GDM1 (cell line): ENCODE data around the gene KPNA3.

ENCODE experiments used
- DNase-seq: peaks from one replicate; lab custom pipeline; 2025; lab: John Stamatoyannopoulos, UW

The KPNA3 gene

DNA sequence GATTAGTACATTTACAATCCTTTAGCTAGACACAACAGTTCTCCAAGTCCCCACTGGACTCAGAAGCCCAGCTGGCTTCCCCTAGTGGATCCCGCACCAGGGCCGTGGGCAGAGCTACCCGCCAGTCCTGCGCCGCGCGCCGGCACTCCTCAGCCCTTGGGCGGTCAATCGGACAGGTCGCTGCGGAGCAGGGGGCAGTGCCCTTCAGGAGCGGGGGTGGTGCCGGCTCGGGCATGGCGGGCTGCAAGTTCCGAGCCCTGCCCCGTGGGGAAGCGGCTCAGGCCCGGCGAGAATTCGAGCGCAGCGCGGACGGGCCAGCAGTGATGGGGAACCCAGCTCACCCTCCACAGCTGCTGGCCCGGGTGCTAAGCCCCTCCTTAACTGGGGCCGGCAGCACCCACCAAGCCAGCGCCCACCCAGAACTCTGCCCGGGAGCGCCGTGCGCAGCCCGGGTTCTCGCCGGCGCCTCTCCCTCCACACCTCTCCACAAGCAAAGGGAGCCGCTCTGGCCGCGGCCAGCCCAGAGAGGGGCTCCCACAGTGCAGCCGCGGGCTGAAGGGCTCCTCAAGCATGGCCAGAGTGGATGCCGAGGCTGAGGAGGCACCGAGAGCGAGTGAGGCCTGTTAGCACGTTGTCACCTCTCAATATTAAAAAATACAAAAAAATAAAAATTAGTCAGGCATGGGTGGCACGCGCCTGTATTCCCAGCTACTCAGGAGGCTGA, 114.1 kb downstream of the KPNA3 start:
- DNase-seq = no peak

GRCh38 chr13:49676581-49677298, 115.7 kb downstream of the KPNA3 start:
- no peak for DNase-seq

GRCh38 chr13:49670828-49671227, 121.7 kb downstream of the KPNA3 start:
- no peak for DNase-seq

- peak; percentile 43 for DNase-seq
Observed at GRCh38 chr13:49669735-49670309, 122.7 kb downstream of the KPNA3 start.

DNA sequence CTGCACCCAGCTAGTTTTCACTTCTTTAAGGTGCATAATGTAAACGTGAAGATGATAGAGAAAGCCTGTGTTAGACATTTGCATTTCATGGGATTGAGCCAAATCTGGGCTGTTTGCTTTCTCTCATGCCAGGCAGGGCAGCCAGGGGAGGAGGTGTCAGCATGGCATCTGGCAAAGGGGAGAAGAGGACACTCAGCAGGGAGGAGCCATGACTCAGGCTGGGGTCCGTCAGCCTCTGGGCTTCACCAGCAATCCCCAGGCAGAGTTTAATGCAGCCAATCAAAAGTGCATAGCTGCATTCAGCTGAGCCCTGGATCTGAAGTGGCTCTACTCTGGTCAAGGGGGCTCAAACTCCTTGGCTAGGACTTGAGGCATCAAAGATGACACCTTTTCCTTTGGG, 124.7 kb downstream of the KPNA3 start:
- no peak for DNase-seq

DNA sequence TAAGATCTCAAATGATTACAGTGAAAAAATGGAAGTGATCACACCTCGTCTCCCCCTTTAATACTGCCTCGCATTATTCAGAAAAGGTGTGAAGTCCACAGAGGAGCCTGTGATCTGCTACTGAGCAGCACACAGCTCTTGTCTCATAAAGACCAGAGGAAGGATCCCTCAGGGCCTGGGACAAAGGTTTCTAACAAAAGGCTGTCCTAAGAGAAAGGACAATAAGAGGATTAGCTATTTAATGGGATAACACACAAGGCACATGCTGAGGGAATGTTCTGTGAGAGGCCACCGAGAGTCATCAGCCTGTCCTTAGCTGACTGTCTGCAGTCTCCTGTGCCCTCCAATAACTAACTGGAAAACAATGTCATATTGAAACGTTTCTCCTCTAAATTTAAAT, 127.9 kb downstream of the KPNA3 start:
- no peak for DNase-seq

GRCh38 chr13:49657241-49657641, 135.2 kb downstream of the KPNA3 start:
- DNase-seq = no peak

- DNase-seq = no peak
Observed at GRCh38 chr13:49655906-49656305, 136.6 kb downstream of the KPNA3 start.

DNA sequence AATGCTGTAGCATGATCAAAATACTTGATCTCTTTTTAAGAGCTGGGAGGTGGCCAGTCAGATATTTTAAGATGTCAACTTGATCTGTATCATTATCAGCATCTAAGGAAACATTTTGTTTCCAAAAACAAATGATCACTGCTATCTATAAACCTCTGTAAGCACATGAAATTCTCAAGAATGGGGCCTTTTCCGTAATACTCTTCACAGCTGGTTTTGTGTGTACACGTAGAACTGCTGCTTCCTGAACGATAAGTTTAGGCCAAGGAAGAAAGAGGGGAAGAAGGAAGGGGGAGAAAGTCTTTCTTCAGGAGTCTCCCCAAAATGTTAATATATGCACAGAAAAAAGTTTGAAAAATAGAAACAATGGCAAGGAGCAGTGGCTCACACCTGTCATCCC, 138.5 kb downstream of the KPNA3 start:
- DNase-seq = no peak

DNA sequence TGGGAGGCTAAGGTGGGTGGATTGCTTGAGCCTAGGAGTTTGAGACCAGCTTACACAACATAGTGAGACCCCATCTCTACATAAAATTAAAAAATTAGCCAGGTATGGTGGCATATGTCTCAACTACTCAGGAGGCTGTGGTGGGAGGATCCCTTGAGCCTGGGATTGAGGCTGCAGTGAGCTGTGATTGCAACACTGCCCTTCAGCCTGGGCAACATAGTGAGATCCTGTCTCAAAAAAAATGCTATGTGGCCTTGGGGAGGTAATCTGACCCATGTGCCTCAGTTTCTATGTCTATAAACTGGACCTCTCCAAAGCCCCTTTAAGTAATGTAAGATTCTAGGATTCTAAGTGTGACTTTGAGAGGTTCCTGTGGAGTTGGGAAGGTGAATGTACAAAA, 139.0 kb downstream of the KPNA3 start:
- no peak for DNase-seq

DNA sequence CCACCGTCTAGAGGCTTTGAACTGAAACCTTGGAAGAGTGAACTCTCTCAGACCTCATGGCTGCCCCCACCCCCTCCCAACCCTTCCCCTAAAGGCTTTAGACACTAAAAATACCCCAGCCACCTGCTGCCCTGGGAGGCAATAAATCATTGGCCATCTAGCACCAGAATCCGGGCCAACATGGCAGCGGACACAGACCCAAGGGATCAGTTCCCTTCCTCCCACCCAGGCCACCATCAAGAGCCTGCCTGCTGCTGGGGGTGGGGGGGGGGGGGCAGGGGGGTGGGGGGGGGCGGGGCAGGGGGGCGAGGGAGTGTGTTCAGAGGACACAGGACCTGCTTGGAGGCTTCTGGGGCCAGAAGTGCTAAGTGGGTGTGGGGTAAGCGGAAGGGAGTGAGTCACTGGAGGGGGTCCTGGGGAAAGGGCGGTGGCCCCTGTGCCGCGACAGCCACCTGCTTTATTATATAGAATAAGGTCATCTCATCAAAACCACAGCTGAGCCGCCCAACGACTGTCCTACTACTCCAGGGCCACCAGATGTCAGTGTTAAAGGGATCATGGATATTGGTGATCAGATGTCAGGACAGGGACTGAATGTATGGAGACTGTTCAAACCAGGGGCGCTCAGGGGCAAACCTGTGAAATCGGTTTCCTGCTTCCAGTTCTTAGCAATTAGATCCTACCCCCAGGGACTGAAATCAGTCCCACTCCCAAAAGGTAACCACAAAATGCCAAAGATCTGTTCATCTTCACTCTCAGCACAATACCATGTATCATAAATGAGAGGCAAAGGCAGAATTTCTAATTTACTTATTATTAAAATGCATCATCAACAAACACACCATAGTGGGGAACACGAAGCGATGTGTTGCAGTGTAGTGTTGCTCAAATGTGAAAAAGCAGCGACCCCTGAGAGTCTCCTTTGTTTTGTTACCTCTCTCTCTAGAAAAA, 139.9 kb downstream of the KPNA3 start:
- DNase-seq = no peak

DNA sequence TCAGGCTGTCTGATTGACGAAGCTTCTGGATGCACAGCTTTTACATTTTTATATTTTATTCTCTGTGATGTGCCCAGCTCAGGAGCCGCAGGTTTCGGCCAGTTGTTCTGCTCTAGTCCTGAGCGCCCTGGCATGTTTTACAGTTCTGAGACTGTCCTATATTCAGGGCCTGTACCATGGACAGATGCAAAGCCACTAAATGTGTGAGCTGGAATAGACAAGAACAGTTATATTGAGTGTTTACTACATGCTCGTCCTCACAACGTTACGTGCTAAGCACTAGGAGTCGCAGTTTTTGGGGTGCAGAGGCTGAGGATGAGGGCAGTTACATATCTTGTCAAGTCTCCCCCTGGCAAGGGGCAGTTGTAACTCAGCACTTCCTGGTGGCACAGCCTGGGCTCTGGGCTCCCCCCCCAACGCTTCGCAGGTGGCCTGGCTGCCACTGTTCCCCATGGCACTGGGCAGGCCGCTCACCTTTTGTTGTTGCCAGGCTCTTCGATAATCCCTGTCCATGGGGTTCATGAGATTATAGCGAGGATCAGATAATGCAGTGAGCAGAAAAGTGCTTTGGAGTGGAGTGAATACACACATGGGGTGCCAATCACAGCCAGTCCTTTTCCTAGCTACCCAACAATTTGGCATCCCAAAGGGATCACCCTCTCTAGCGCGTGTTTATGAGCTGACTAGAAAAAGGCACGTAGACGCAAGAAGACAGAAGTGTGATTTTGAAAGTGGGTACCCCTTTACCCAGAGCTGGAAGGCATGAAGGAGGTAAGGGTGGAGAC, 140.7 kb downstream of the KPNA3 start:
- DNase-seq = no peak

DNA sequence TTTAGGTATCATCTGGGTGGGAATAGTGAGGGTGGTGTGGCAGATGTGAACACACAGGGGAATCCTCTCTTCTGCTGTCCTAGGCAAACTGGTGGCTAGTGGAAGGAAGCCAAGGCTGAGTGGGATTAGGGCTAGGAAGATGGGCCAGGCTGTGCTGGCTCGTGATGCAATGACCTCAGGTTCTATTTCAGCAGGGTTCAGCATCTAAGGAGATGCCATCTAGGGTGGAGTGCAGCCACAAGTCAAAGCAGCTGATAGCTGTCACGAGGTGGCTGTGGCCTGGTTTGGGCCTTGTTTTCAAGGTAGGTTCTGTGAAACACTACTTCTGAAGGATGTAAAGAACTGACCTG, 142.5 kb downstream of the KPNA3 start:
- DNase-seq = no peak
